Erythroblast (primary cell): ENCODE data around the gene CFAP251.

Experiments
- GATA1 ChIP-seq: IDR thresholded peaks from 2 replicates; pipeline ENCODE4 v1.6.1; 2011; ENCODE audit warnings: low read depth, mild to moderate bottlenecking, control low read depth, low read length, moderate library complexity
- POLR2A ChIP-seq: IDR thresholded peaks from 2 replicates; pipeline ENCODE4 v1.6.1; 2011; ENCODE audit warnings: mild to moderate bottlenecking, low read length

DNA sequence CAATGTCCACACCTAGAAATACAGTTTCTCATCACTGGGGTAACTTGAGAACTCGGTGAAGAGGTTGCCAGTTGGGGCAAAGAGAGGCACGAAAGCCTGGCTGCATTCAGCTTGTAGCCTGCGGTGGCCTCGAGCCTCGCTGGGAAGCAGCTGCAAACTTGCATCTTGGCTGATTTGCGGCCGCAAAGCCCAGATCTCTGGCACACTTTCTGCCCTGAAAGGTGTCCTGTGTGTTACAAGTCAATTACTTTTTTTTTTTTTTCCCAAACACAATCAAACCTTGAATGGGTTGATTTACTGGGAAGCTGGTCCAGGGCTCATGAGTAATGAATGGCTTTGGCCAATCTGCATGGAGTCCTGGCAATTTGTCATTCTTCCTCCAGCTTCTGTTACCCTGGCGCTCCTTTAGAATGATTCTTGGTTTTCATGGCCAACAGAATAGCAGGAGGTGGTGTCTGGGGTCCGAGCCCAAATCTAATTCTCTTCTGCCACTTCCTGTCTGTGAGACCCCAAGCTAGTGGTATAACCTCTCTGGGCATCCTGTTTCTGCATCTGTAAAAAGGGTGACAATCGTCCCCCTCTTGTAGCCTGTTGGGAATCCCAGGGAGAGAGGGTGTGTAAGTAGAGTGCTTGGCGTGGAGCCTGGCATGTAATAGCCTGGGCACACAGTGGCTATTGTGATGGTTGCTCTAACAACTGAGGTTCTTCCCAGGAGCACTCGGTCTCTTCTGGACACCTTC lies 109.9 kb downstream of the CFAP251 start:
- TF ChIP-seq POLR2A: no peak
- TF ChIP-seq GATA1: no peak
